NCI-H1417 (cell line): ENCODE results near the gene TMTC2.

Source experiments
- DNase-seq, 3 experiments: peaks; one replicate each; lab custom pipeline; 2025; lab: John Stamatoyannopoulos, UW

Gene TMTC2

GRCh38 chr12:82953397-82953796 is 266.7 kb downstream of the TMTC2 start:
- DNase-seq: no peak

GRCh38 chr12:82954064-82954463 is 267.4 kb downstream of the TMTC2 start:
- DNase-seq: no peak

DNA sequence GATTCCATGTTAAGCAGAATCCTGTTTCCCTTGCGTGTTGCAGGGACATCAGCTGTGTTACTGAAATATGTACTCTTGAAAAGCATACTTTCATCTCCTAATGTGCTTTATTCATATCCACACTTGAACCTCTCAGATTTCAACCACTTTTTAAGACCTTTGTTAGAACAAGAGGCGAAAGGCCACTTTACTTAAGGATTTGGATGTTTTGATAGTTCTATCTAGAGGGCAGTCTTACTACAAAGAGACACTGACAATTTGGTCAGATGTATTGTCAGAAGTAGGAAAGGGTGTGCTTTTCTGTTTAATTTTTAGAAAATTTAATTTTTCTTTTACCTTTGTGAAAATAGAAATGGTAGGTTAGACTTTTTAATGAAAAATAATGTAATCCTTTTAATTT is 267.9 kb downstream of the TMTC2 start:
- peak in 1 of 3 experiments; percentile 39 for DNase-seq

- DNase-seq: no peak
Measured at GRCh38 chr12:82955043-82955442, 268.3 kb downstream of the TMTC2 start.

- DNase-seq: no peak
Measured at GRCh38 chr12:82958966-82959365, 272.3 kb downstream of the TMTC2 start.

DNA sequence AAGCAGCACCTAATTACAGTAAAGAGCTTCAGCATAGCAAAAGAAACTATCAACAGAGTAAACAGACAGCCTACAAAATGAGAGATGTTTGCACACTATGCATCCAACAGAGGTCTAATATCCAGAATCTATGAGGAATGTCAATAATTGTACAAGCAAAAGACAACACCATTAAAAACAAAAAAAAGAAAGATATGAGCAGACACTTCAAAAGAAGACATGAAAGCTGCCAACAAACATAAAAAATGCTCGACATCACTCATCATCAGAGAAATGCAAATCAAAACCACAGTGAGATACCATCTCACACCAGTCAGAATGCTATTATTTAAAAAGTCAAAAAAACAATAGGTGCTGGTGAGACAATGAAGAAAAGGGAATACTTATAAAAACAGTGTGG is 273.1 kb downstream of the TMTC2 start:
- DNase-seq: no peak

- DNase-seq: no peak
Measured at GRCh38 chr12:82961835-82962234, 275.1 kb downstream of the TMTC2 start.

DNA sequence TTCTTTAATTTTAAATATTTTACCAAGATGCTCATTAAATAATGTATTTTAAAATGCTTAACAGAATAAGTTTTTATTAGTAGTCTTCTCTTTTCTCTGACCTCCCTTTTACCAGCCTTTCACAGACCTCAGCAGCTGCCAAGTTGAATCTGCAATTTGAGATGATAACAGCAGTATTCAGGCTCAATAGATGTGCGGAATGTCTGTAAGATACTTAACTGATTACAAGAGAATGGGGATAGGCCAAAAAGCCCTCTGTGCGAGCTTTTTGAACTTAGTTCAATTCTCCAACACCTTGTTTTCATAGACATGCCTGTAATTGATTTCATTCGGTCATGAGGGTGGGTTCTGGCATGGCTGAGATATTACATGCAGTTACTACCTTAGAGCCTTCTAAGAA is 277.2 kb downstream of the TMTC2 start:
- no peak for DNase-seq

GRCh38 chr12:82964446-82964845 is 277.7 kb downstream of the TMTC2 start:
- peak; percentile 11 to 59 (median 36) for DNase-seq

DNA sequence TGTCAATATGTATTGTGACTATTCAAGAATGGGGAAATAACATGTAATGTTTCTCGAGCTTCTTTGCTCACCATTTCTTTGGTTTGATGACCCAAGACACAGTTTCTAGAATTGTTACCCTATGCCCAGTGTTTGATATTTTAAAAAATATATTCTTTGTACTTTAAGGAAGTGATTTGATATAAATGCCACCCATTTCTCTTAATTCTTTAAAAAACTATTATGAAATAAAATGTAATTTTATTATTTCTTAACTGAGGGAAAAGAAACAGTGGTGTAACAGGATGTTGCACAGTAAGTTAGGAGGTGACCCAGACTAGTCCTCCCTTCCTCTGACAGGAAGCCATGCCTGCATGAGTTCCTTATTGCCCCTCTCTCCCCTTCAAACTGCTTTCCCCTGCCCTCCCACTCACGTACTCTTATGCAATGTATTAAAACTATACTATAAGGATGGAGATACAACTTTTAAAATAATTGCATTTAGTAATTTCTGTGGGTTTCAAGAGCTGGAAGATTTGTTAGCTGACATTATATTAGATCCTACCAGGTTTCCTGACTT is 279.4 kb downstream of the TMTC2 start:
- DNase-seq: no peak

DNA sequence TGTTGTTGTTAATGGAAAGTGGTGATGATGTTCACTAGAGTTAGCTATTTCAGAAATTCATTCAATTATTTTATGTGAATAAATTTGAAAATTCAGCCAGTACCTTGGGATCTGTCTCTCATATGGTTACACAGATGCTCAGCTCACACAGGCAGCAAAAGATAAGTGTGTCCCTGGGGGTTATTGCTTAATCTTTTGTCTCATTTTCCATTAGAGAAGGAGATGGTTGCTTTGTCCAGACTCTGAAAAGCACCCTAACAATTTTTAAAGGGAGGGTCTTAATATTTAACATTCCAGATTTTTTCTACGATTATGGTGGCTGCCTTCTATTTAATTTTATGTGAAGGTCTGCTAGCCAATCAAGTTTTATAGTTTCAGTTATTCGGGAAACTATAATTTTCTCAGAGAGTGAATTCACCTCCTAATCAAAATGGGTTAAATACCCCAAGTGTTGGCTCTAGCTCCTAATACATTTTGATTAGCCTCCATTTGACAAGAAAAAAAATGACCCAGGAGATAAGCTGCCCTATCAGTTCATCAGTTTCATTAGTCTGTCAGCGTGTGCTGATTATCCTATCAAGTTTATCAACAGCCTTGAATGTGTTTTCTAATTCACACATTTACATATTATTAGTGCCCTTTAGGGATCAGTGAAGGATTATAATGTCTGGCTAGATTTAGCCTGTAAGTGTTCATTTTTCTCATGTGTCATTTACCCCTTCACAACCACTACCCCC is 282.1 kb downstream of the TMTC2 start:
- peak in 1 of 3 experiments; percentile 29 for DNase-seq

GRCh38 chr12:82970614-82971013 is 283.9 kb downstream of the TMTC2 start:
- no peak for DNase-seq

DNA sequence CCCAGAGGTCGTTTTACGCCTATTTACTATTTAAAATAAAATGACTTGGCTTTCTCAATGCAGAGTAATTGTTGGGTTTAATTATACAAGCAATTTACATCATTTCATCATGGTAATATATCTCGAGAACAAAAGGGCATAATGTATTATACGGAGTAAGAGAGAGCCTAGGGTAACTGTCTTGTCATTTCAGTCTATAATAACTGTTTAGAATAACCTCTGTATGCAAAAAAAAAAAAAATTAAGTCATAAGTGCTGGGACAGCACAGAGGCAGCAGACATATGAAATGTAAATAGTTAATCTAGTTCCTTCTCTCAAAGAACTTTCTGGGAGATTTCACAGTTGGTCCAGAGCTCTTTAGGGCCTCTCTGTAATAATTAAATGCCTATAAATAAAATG is 284.9 kb downstream of the TMTC2 start:
- peak in 1 of 3 experiments; percentile 69 for DNase-seq

GRCh38 chr12:82972624-82973023 is 285.9 kb downstream of the TMTC2 start:
- DNase-seq: peak in 1 of 3 experiments; percentile 36

DNA sequence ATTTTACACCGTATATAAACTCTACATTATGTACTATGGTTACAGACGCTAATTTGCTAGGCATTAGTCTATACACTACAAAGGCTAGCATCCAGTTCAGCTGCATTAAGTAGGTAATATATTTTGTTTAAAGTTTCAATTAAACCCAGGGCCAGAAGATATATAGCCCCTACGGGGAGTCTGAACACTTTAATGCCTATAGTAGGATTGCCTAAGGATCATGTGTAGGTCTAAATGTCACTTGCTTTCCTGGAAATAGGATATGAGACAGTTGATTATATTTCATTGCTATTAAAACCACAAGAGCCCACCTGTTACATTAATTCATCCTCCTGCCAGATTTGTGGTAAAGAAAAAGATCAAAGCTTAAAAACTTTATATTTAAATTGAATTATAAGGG is 286.9 kb downstream of the TMTC2 start:
- DNase-seq: peak in 1 of 3 experiments; percentile 50

DNA sequence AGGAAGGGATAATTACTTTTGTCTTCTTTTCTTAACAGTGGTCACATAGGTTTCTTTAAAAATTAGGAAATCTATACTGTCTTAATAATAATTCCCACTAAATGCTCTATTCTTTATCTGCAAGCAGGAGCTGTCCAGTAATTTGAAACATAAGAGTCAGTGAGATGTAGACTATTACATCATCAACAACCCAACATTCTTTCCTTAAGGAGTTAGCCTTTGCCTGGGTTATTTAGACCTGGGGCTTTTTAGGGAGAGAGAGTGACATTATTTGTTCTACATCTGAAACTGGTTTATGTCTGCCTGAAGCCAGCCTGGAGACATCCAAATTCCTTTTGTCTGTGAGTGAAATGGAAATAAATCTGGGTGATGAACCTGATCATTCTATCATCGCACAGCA is 294.4 kb downstream of the TMTC2 start:
- DNase-seq: no peak

DNA sequence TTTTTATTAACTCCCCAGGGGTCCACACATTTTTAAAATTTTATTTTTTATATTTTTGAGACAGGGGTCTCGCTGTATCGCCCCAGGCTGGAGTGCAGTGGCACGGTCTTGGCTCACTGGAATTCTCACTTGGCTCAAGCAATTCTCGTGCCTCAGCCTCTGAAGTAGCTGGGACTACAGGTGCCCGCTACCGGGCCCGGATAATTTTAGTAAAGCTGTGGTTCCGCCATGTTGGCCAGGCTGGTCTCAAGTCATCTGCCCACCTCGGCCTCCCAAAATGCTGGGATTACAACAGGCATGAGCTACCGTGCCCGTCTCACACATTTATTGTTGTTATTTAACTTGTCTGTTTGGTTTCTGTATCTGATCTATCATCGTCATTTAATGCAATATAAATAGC is 307.4 kb downstream of the TMTC2 start:
- DNase-seq: no peak

DNA sequence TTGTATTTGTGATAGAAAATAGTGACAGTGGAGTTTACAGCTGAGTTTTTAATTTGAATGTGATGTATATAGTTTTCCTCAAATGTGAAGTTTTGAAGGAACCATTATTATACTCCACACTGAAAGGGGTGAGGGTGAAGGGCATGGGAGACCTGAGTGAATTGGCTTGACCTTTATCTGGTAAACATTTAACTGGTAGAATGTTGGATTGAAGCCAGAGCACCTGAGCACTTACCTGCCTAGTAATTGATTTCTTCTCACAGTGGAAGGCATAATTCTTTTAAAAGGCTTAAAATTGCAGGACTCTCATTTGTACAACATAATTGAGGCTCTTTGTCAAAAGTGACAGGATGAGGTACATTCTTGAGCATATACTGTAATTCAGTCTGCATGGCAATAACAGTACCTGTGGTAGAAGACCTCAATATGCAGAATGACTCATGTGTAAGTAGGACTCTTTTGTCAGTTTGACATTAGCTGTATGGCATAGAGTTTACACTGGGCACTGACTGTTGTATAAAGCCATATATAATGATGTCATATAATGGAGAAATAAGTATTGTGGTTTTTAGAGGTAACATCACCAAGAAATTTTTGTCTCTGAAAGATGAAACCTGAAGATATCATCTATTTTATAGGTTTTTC is 309.6 kb downstream of the TMTC2 start:
- peak; percentile 29 to 92 (median 58) for DNase-seq

- no peak for DNase-seq
Measured at GRCh38 chr12:82998509-82998908, 311.8 kb downstream of the TMTC2 start.

- DNase-seq: no peak
Measured at GRCh38 chr12:83003026-83003425, 316.3 kb downstream of the TMTC2 start.

DNA sequence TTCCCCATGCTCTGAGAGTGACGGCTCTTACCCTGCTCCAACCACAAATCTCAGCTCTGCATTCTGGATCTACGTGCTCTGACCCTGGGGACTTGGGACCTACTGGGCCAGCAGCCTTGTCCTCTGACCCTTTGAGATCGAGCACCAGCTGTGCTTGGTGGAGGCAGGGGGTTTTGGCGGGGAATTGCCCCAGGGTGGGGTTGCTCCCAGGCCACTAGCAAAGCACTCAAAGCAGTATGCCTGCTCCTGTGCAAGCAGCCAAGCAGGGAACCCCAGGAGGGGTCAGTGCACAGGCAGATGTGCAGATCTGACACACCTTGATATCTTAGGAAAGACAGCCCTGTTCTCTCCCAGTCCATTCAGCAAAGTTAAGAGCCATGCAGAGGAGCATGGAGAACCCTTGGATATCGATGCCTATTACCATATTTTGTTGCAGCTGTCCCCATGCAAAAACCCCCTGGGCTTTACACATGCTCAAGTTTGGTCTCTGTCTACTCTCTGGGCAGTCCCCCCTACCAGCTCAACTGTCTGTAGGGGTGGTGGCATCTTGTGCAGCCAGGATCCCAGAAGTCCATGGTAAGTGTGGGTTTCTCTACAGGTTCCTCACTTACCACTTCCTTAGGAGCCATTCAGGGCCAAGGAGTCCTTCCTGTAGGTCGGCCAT is 319.0 kb downstream of the TMTC2 start:
- DNase-seq: no peak

GRCh38 chr12:83008703-83009102 is 322.0 kb downstream of the TMTC2 start:
- no peak for DNase-seq
